Activated CD4-positive, alpha-beta T cell treated with anti-CD3 and anti-CD28 coated beads, Interleukin-10, Interleukin-2, amounts not matched to agents 100 ng/mL and 50 ng/mL, durations not matched to agents 16 hours and 8 hours (primary cell): ENCODE data around the gene SHOC2.
A peak's percentile ranks its signal among the peaks of the same experiment; 100 is the strongest.
"Not testable (repeated sequence)": the region's sequence is repeated elsewhere in the genome, so short reads cannot be mapped to it uniquely, and the experiment has no call there.

Experiments used
- DNase-seq: peaks from one replicate; pipeline ENCODE4 v3.0.0-alpha.2; 2020

The SHOC2 gene

GRCh38 chr10:110901954-110902819 is 17.2 kb upstream of the SHOC2 start:
- peak; percentile 54 for DNase-seq

- peak; percentile 78 for DNase-seq
These were observed 15.8 kb upstream of the SHOC2 start for GRCh38 chr10:110903280-110904278.

- no peak for DNase-seq
These were observed 9.3 kb upstream of the SHOC2 start for GRCh38 chr10:110910138-110910537.

- DNase-seq: no peak
These were observed 7.0 kb upstream of the SHOC2 start for GRCh38 chr10:110912374-110912773.

- no peak for DNase-seq
These were observed 5.0 kb upstream of the SHOC2 start for GRCh38 chr10:110914431-110914830.

GRCh38 chr10:110915035-110915434 is 4.4 kb upstream of the SHOC2 start:
- DNase-seq: no peak

- DNase-seq: not testable (repeated sequence)
These were observed 3.8 kb upstream of the SHOC2 start for GRCh38 chr10:110915600-110915999.

GRCh38 chr10:110916554-110917346 is 2.7 kb upstream of the SHOC2 start:
- no peak for DNase-seq

- no peak for DNase-seq
These were observed 1.1 kb upstream of the SHOC2 start for GRCh38 chr10:110918269-110918642.

- DNase-seq: peak; percentile 96
These were observed 608 bp upstream of the SHOC2 start, which contains the start of gene BBIP1 for GRCh38 chr10:110918643-110919348. TSS of gene BBIP1 (minus strand) at chr10:110919180. CDS start at chr10:110918157, 1,023 bp downstream.

GRCh38 chr10:110919971-110920881 is 822 bp downstream of the SHOC2 start:
- peak; percentile 29 for DNase-seq

GRCh38 chr10:110923856-110924493 is 4.6 kb downstream of the SHOC2 start:
- peak; percentile 36 for DNase-seq

GRCh38 chr10:110927461-110927860 is 8.1 kb downstream of the SHOC2 start:
- no peak for DNase-seq

GRCh38 chr10:110931769-110932381 is 12.5 kb downstream of the SHOC2 start:
- no peak for DNase-seq

- no peak for DNase-seq
These were observed 13.2 kb downstream of the SHOC2 start for GRCh38 chr10:110932505-110933180.

- DNase-seq: no peak
These were observed 17.4 kb downstream of the SHOC2 start for GRCh38 chr10:110936757-110937156.

- DNase-seq: no peak
These were observed 20.0 kb downstream of the SHOC2 start for GRCh38 chr10:110939419-110939818.

- no peak for DNase-seq
These were observed 25.5 kb downstream of the SHOC2 start for GRCh38 chr10:110944792-110945396.

GRCh38 chr10:110946496-110946895 is 27.1 kb downstream of the SHOC2 start:
- DNase-seq: no peak
